Omental fat pad (tissue), 4 donors: ENCODE measurements around the gene NFIA. TPM values are rescaled to one million over a fixed set of nuclear protein-coding genes. Genes with fewer than 3 reads are reported as not detected.

ENCODE experiments used
- ATAC-seq: fragments of 150-250 bp; one replicate; pipeline ENCODE4 v1.9.1; 2016; ENCODE audit warnings: mild to moderate bottlenecking, moderate library complexity; ENCODE audit not compliant: low FRiP score
- DNase-seq: peaks from one replicate; pipeline ENCODE4 v3.0.0-alpha.2; 2019; ENCODE audit warnings: low spot score
- CTCF ChIP-seq, 3 donors: fragments of 450-650 bp; IDR thresholded peaks; one replicate each; pipeline ENCODE4 v1.5.1; 2016 to 2017; ENCODE audit warnings: antibody characterized with exemption in 3 of 3, mild to moderate bottlenecking in 3 of 3, moderate library complexity in 2 of 3
- total RNA-seq, 4 donors: library from RNA; depleted of rRNA; stranded (reverse); fragments of >200 nt; gene quantifications; one replicate each; pipeline ENCODE4 v1.1.0, GENCODE V29; 2016

The NFIA gene
- total RNA-seq, 4 donors from 2014 or later, result 61.1 to 159 (median 77.5) TPM

- DNase-seq (no peak), ATAC-seq (no peak)
- TF ChIP-seq CTCF (IDR thresholded peaks at IDR 0.05), result no peak
These were observed 1.1 kb upstream of the NFIA start for GRCh38 chr1:61081144-61081685.

GRCh38 chr1:61081686-61082310, 563 bp upstream of the NFIA start:
- no peak for DNase-seq
- ATAC-seq, result peak; percentile 26
- TF ChIP-seq CTCF (IDR thresholded peaks at IDR 0.05), result no peak

GRCh38 chr1:61083013-61083806, 849 bp downstream of the NFIA start:
- peak; percentile 45 for ATAC-seq
- DNase-seq, result no peak
- no peak for TF ChIP-seq CTCF (IDR thresholded peaks at IDR 0.05)

- ATAC-seq (no peak), DNase-seq (no peak)
- no peak for TF ChIP-seq CTCF (IDR thresholded peaks at IDR 0.05)
These were observed 1.6 kb downstream of the NFIA start for GRCh38 chr1:61083807-61084440.

GRCh38 chr1:61084491-61085031, 2.2 kb downstream of the NFIA start:
- ATAC-seq (no peak), DNase-seq (no peak)
- no peak for TF ChIP-seq CTCF (IDR thresholded peaks at IDR 0.05)

GRCh38 chr1:61085206-61085982, 3.0 kb downstream of the NFIA start:
- ATAC-seq (no peak), DNase-seq (no peak)
- no peak for TF ChIP-seq CTCF (IDR thresholded peaks at IDR 0.05)
